HG02885 (cell line): Measurements from ENCODE around the gene LHX8.
"Not testable (repeated sequence)": the region's sequence is repeated elsewhere in the genome, so short reads cannot be mapped to it uniquely, and the experiment has no call there.

ENCODE experiments used
- ATAC-seq: cut with Tn5 transposase; IDR thresholded peaks from one replicate; pipeline ENCODE4 v1.9.1; 2021; ENCODE audit warnings: mild to moderate bottlenecking; ENCODE audit not compliant: unreplicated experiment, poor library complexity

LHX8 gene

GRCh38 chr1:75133750-75134646 is at the start of gene LHX8:
Gene LHX8, plus strand, starts transcription at chr1:75134388. Its CDS starts 2,227 bp downstream, at chr1:75136615.
- no peak for ATAC-seq

GRCh38 chr1:75085931-75086330 is 48.3 kb upstream of the LHX8 start:
- ATAC-seq: no peak

GRCh38 chr1:75087278-75087677 is 46.9 kb upstream of the LHX8 start:
- no peak for ATAC-seq

- ATAC-seq: no peak
Observed at GRCh38 chr1:75092141-75092540, 42.0 kb upstream of the LHX8 start.

GRCh38 chr1:75097654-75098053 is 36.5 kb upstream of the LHX8 start:
- ATAC-seq: no peak

GRCh38 chr1:75099581-75099980 is 34.6 kb upstream of the LHX8 start:
- no peak for ATAC-seq

- ATAC-seq: no peak
Observed at GRCh38 chr1:75100481-75101092, 33.6 kb upstream of the LHX8 start.

GRCh38 chr1:75112362-75112951 is 21.7 kb upstream of the LHX8 start:
- ATAC-seq: not testable (repeated sequence)

- no peak for ATAC-seq
Observed at GRCh38 chr1:75115654-75116053, 18.5 kb upstream of the LHX8 start.

- no peak for ATAC-seq
Observed at GRCh38 chr1:75123756-75124155, 10.4 kb upstream of the LHX8 start.

GRCh38 chr1:75124510-75124909 is 9.7 kb upstream of the LHX8 start:
- ATAC-seq: no peak

GRCh38 chr1:75125161-75125726 is 8.9 kb upstream of the LHX8 start:
- no peak for ATAC-seq

- no peak for ATAC-seq
Observed at GRCh38 chr1:75126611-75127101, 7.5 kb upstream of the LHX8 start.

- no peak for ATAC-seq
Observed at GRCh38 chr1:75127916-75128717, 6.1 kb upstream of the LHX8 start.

GRCh38 chr1:75129660-75129982 is 4.6 kb upstream of the LHX8 start:
- ATAC-seq: no peak

GRCh38 chr1:75129983-75130789 is 4.0 kb upstream of the LHX8 start:
- ATAC-seq: no peak

GRCh38 chr1:75130865-75131564 is 3.2 kb upstream of the LHX8 start:
- no peak for ATAC-seq

GRCh38 chr1:75131565-75132241 is 2.5 kb upstream of the LHX8 start:
- ATAC-seq: no peak
